SIG-M5 treated with dmso at 0.1 percent for 504 hours (cell line): ENCODE measurements around the gene CLC.
"Not testable (repeated sequence)": the region's sequence is repeated elsewhere in the genome, so short reads cannot be mapped to it uniquely, and the experiment has no call there.

Source experiments
- DNase-seq: peaks from one replicate; lab custom pipeline; 2025; ENCODE audit not compliant: unreplicated experiment; lab: John Stamatoyannopoulos, UW

The CLC gene

DNA sequence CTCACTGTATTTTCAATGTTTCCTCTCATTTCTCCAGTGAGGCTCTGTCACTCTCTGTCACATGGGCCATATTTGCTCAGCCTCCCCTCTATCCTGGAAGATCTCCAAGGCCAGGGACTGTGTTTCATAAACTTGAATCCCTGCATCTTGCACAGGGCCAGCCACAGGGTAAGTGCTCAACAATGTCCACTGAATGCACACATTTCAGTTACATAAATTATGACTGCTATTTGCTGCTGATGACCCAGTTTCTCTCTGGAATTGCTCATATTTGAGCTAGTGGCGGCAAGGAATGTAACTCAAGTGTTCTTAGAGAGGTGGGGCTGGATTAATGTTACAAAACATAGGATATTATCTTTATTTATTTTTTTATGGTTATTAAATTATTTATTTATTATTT lies 6.1 kb downstream of the CLC start:
- no peak for DNase-seq

DNA sequence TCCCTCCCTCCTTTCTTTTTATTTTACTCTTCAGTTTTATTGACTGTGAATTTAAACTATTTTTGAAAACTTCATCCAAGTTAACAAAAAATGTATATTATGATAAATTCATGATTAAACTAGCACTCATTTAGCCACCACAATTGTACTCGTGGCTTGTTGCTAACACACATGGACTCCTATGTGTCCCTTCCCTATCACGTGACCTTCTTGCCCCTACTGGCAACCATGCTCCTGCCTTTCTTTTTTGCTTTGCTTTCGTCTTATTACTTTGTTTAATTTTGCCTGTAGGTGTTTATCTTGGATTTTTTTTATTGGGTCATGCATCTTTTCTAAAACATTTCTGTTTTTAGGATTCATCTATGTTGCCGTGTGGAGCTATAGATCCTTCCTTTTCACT lies 8.2 kb downstream of the CLC start:
- no peak for DNase-seq

DNA sequence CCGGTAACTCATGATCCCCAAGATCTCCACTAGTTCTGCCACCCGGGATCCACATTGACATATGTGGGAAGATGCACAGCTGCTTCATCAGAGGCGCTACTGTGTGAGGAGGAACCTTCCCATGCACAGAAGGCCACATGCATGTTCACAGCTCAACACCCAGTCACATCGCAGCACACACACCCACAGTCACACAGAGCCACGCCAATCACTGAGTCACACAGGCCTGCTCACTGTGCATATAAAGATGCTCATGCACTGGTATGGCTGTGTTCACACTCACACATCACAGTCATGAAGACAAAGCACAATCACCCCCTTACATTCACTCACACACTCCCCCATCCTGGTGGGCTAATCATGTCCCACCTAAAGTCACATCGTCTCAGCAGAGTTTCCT lies 9.8 kb downstream of the CLC start:
- DNase-seq: no peak

DNA sequence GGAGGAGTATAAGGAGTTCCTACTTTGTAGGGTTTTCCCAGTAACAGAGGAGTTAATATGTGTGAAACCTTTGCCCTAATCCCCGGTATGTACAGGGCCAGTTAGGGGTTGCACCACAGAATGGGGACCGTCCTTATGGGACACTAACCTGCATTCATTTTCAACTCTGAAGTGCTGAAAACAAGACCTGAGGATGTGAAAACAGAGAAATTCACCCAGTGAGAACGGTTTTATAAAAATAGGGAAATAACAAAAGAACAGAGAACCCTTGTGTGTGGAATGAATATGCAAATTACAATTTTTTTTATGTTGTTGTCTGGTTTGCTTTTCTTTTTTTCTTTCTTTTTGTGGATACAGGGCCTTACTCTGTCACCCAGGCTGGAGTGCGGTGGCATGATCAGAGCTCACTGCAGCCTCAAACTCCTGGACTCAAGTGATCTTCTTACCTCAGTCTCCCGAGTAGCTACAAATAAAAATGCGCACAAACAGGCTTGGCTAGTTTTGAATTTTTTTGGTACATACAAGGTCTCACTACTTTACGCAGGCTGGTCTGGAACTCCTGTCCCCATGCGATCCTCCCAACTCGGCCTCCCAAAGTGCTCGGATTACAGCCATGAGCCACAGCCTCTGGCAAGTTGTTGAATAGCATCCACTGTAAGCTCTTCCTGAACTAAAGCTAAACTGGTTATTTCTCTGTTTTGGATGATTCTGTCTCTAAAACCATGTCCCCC lies 10.6 kb downstream of the CLC start:
- DNase-seq: no peak

DNA sequence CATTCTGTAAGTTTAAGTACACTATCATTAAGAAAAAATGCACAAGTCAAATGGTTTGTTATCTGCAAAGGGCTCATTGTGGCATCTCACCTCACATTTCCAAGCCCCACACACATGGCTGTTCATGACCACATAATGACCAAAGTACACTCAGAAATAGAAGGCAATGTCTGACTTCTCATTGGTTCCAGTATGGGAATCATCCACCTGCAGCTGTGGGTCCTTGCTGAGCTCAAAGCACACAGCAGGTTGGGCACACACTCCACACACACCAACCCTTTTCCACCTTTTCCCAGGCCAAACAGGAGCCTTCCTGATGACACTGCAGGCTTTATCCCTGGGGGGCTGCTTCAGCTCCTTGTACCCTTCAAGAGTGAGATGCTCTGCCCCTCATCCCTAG lies 11.8 kb downstream of the CLC start:
- no peak for DNase-seq

DNA sequence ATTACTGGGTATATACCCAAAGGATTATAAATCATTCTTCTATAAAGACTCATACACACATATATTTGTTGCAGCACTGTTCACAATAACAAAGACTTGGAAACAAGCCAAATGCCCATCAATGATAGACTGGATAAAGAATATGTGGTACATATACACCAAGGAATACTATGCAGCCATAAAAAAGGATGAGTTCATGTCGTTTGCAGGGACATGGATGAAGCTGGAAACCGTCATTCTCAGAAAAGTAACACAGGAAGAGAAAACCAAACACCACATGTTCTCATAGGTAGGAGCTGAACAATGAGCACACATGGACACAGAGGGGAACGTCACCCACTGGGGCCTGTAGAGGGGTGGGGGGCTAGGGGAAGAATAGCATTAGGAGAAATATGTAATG lies 17.7 kb downstream of the CLC start:
- DNase-seq: not testable (repeated sequence)

DNA sequence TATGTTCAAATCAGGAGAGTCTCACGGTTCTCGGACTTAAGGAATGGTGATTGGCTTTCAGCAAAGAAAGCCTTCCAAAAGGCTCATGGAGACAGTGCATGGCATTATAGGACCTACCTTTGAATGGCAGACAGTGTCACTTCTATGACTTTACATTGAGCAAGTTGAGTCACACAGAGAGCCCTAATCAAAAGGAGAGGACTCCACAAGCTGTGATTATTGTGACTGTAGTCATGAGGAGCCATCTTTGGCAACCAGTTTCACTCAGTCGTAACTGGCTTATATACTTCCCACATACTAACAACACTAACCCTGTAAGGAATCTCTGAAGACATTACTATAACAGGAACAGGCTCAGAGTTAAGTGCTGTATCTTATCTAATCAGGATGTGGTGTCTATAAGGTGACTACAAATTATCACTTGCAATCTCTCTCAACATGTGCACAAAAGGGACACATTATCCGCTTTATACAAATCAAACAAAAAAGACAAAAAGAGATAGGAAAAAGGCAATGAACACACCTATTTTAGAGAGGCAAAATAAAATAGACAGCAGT lies 27.4 kb downstream of the CLC start:
- no peak for DNase-seq

DNA sequence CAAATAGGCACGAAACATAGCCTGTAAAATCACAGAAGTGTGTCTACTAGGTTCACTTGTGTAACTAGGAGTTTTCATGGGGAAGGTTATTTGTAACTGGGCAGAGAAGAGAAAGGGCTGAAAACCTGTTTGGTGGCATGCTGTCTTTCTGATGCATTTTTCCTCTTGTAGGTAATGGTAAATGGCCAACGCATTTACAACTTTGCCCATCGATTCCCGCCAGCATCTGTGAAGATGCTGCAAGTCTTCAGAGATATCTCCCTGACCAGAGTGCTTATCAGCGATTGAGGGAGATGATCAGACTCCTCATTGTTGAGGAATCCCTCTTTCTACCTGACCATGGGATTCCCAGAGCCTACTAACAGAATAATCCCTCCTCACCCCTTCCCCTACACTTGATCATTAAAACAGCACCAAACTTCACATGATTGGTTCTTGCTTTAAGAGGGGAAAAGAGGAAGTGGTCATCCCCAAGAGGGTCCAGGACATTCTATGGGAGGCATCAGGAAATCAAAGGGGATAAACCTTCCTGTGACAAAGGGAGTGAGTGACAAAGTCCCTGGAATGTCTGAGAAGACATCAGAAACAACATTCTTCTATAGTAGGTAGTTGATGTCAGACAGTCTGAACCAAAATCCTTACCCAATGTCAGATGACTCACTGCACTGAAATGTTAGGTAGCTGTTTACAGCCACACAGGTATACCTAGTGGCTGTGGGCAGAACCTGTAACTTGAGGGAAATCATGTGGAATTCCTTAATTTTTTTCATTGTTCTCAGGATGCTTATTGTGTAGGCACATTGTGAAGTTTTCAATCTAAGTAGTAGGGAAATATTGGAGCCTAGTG lies 28.6 kb downstream of the CLC start:
- DNase-seq: no peak

DNA sequence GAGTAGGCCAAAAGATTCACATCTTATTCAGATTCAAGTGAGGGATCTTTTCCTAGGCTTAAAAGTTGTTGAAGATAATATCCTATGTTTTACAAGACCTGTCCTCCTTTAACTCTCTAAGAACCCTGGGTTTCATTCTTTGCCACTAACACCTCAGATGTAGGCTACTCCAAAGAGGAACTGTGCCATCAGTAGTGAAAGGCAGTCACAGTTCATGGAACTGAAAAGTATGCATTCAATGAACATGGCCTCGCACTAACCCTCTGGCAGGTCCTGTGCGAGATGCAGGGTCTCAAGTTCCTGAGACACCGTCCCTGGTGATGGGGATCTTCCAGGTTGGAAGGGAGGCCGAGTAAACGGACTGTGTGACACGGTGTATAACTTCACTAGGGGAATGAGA lies 29.2 kb downstream of the CLC start:
- no peak for DNase-seq

DNA sequence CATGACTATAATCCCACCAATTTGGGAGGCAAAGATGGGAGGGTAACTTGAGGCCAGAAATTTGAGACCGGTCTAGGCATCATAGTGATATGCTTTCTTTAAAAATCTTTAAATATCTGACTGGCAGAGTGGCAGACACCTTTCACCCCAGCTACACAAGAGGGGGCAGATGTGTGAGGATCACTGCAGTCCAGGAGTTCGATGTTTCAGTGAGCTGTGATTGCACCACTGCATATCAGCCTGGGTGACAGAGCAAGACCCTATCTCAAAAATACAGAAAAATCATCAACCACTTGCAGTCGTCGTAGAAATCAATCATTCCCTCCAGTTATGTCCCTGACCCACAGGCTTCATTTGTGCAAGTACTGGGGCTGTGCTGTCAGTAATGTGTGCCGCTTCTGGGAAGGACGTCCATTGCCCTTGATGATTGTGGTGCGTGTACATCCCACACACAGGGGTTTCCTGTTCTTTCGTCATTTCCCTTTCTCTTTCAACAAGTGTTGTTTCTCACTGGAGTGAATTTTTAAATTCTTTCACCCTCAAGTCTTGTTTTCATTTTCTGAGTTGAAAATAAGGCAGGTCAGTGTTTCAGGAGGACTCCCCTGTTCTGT lies 32.1 kb downstream of the CLC start:
- DNase-seq: no peak

DNA sequence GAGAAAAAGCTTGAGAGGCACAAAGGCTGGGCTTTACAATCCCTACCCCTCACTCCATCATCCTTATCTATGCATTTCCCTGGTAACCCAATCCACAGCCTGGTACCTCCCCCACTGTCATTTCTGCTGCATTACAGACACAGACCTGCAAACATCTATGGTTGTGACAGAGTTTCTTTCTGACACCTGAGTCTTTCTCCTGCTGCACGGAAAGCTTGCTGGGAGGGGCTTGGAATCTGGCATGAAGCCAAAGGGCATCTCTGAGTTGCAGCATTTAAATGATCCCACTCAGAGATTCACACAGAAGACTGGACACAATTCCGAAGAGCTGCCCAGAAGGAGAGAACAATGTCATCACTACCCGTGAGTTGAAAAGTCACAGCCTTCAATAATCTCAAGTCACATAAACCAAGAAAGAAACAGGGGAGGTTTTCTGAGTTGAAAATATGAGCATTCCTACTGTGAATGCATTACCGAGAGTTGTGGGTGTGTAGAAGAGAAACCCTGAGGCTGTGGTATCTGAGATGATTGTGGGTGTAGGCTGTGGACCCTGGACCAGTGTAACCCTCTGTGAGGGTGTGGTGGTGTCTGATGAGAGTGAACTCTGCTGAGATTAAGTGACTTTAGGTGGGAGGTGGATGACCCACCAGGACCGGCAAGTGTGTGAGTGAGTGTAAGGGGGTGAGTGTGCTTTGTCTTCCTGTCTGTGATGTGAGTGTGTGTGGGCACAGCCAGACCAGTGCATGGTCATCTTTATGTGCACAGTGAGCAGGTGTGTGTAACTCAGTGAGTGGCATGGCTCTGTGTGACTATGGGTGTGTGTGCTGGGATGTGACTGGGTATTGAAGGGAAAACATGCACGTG lies 33.4 kb downstream of the CLC start, which contains the start of gene LGALS14:
LGALS14 (plus strand) TSS at position 301 of the 864 bp plus-strand sequence; CDS start at position 349, 48 bp downstream.
- no peak for DNase-seq

DNA sequence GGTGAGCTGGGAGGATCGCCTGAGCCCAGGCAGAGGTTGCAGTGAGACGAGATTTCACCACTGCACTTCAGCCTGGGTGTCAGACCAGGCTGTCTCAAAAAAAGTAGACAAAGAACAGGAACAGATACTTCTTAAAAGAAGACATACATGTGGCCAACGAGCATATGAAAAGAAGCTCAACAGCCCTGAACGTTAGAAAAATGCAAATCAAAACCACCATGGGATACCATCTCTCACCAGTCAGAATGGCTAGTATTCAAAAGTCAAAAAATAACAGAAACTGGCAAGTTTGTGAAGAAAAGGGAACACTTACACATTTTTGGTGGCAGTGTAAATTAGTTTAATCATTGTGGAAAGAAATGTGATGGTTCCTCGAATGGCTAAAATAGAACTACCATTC lies 36.5 kb downstream of the CLC start:
- DNase-seq: no peak

DNA sequence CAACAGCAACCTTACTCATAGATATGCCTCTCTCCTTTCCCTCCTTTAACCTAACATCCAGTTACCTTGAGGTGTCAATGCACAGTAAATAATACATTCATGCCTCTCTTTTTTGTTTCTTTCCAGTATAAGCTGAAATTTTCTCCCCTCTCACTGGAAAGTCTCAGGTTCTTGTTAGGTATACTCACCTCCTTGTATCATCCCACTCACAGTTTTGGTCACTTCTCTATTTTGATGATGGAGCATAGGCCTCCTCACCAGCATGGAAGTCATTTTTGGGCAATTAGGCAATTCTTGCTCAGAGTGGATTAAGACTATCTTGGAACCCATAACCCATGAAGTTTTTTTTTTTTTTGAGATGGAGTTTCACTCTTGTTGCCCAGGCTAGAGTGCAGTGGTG lies 39.3 kb downstream of the CLC start:
- no peak for DNase-seq

DNA sequence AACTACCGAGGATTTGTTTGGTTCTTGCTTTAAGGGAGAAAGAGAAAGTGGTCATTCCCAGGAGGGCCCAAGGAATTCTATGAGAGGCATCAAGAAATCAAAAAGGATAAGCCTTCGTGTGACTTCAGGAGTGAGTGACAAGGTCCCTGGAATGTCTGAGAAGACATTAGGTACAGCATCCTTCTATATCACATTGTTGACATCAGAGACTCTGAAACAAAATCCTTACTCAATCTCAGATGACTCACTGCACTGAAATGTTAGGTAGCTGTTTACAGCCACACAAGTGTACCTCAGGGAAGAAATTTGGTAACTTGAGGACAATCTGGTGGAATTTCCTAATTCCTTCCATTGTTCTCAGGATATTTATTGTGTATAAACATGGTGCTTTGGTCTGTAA lies 41.4 kb downstream of the CLC start:
- no peak for DNase-seq

DNA sequence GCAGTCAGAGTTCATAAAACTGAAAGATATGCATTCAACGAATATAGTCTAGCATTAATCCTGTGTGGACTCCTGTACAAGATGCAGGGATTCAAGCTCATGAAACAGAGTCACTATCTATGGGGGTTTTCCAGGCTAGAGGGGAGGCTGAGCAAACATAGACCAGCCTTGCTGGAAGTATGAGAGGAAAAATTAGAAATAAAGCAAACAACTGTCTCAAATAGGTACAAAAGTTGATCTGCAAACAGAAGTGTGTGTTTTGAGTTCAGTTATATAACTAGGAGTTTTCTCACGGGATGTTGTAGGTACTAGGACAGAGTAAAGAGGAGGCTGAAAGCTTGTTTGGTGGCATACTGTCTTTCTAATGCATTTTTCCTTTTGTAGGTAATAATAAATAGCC lies 42.1 kb downstream of the CLC start:
- DNase-seq: no peak

DNA sequence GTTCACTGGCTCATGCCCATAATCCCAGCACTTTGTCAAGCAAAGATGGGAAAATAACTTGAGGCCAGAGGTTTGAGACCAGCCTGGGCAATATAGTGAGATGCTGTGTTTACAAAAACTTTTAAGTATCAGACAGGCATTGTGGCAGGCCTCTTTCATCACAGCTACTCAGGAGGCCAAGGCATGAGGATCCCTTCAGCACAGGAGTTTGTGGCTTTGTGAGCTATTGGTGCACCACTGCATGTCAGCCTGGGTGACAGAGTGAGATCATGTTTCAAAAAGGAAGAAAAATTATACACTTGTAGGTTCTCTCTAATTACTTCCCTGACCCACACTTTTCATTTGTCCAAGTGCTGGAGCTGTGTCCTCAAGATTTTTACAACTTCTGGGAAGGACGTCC lies 45.0 kb downstream of the CLC start:
- DNase-seq: no peak

DNA sequence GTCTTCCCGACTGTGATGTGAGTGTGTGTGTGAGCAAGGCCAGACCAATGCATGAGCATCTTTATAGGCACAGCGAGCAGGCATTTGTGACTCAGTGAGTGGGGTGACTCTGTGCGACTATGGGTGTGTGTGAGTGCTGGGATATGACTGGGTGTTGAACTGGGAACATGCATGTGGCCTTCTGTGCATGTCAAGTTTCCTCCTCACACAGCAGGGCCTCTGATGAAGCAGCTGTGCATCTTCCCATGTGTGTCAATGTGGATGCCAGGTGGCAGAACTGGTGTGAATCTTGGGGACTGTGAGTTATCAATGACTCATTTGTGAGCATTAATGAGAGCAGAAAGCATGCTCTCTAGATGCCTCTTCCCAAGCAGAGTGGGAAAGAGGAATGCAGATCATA lies 45.7 kb downstream of the CLC start:
- no peak for DNase-seq

DNA sequence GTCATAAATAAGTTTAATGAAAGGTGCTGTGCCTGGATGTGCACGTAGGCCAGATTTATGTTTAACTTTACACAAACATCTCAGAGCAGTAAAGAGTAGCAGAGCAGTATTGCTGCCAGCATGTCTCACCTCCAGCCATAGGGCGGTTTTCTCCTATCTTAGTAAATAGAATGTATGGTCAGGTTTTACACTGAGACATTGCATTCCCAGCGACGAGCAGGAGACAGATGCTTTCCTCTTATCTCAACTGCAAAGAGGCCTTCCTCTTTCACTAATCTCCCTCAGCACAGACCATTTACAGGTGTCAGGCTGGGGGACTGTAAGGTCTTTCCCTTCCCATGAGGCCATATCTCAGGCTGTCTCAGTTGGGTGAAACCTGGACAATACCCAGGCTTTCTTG lies 49.2 kb downstream of the CLC start:
- not testable (repeated sequence) for DNase-seq

DNA sequence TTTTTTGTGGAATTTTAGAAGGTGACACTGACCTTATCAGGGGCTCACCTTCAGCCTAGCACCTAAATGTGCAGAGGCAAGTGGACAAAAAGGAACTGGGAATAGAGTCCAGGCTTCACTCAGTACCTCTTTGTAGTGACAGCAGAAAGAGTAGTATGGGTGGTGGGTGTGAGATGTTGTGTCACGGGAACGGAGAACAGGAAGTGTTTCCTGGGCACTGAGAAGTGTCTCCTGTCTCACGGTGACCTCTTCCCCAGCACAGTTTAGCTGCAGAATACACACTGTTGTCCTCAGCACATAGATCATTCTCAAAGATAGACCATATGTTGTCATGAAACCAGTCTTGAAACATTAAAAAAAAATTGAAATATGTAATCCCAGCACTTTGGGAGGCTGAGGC lies 51.1 kb downstream of the CLC start:
- no peak for DNase-seq

DNA sequence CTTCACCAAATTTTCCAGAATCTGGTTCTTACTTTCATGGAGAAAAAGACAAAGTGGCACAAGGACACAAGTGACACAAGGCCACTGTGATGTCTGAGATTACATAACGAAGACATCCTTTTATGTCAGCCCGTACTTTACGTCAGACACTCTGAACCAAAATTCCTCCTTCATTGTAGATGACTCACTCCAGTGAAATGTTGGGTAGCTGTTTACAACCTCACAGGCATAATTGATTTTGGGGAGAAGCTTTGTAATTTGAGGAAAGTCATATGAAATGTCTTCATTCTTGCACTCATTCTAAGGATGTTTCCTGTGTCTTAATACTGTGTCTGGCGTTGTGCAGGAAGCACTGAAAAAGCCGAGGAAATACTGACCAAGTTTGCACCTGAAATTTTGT lies 53.6 kb downstream of the CLC start:
- DNase-seq: no peak

DNA sequence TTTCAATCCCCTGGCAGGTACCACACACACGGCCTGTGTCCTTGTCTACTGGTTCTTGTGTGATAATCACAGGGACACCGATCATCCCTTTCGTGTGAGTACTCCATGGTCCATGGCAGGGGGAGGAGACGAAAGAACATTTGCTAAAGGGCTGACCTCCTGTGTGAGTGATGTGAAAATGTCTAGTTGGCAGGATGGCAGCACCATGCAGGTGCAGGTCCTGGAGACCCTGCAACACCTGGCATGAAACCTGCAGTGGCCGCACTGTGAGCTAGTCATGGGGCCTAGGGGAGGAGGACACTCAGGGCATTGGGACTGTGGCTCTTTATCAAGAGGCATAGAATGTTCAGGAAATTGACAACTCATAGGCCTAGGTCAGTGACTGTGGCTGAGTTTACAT lies 56.4 kb downstream of the CLC start:
- DNase-seq: no peak
